Stimulated activated CD4-positive, alpha-beta T cell treated with anti-CD3 and anti-CD28 coated beads, TNF-alpha, amount 100 ng/mL, for 48 hours (primary cell): ENCODE data around the gene PPP4R4.

Experiments used
- DNase-seq, 3 donors: peaks; one replicate each; pipeline ENCODE4 v3.0.0-alpha.2; 2020; ENCODE audit warnings: low read depth in 3 of 3

PPP4R4 gene

GRCh38 chr14:94307410-94307992 lies 133.4 kb downstream of the PPP4R4 start:
- DNase-seq: no peak

- DNase-seq: no peak
Observed at GRCh38 chr14:94309721-94310120, 135.6 kb downstream of the PPP4R4 start.

- DNase-seq: no peak
Observed at GRCh38 chr14:94310248-94310647, 136.1 kb downstream of the PPP4R4 start.

GRCh38 chr14:94312481-94313246 lies 138.5 kb downstream of the PPP4R4 start:
- no peak for DNase-seq

GRCh38 chr14:94313991-94314655 lies 140.0 kb downstream of the PPP4R4 start:
- DNase-seq: no peak

- DNase-seq: no peak
Observed at GRCh38 chr14:94314890-94315289, 140.8 kb downstream of the PPP4R4 start.

- DNase-seq: no peak
Observed at GRCh38 chr14:94316692-94317091, 142.6 kb downstream of the PPP4R4 start.

- no peak for DNase-seq
Observed at GRCh38 chr14:94317259-94317658, 143.1 kb downstream of the PPP4R4 start.

GRCh38 chr14:94320243-94320642 lies 146.1 kb downstream of the PPP4R4 start:
- DNase-seq: no peak

GRCh38 chr14:94321421-94322271 lies 147.5 kb downstream of the PPP4R4 start:
- no peak for DNase-seq

- DNase-seq: no peak
Observed at GRCh38 chr14:94322648-94323570, 148.8 kb downstream of the PPP4R4 start, which contains the start of gene SERPINA6. TSS of gene SERPINA6 (minus strand) at chr14:94323336. CDS start at chr14:94314648, 8,688 bp downstream.

- DNase-seq: no peak
Observed at GRCh38 chr14:94328196-94328595, 154.1 kb downstream of the PPP4R4 start.
